Stimulated activated CD8-positive, alpha-beta memory T cell treated with anti-CD3 and anti-CD28 coated beads, Interleukin-15, amount 100 ng/mL, for 48 hours (primary cell): Measurements from ENCODE around the gene BRIP1.
"Not testable (repeated sequence)": the region's sequence is repeated elsewhere in the genome, so short reads cannot be mapped to it uniquely, and the experiment has no call there.

Experiments used
- DNase-seq, 2 donors: peaks; one replicate each; pipeline ENCODE4 v3.0.0-alpha.2; 2020; ENCODE audit warnings: low read depth in 2 of 2

The BRIP1 gene

GRCh38 chr17:61862975-61863800 is at the start of gene BRIP1:
TSS of gene BRIP1 (minus strand) at chr17:61863528. CDS start at chr17:61861539, 1,989 bp downstream.
- peak; percentile 84 to 86 for DNase-seq

GRCh38 chr17:61908292-61909037 is 45.1 kb upstream of the BRIP1 start:
- no peak for DNase-seq

GRCh38 chr17:61907361-61907760 is 44.0 kb upstream of the BRIP1 start:
- DNase-seq = no peak

GRCh38 chr17:61904094-61904710 is 40.9 kb upstream of the BRIP1 start:
- no peak for DNase-seq

- DNase-seq = no peak
These were observed 39.9 kb upstream of the BRIP1 start for GRCh38 chr17:61903251-61903650.

- no peak for DNase-seq
These were observed 34.3 kb upstream of the BRIP1 start for GRCh38 chr17:61897548-61898180.

GRCh38 chr17:61895391-61895790 is 32.1 kb upstream of the BRIP1 start:
- no peak for DNase-seq

- not testable (repeated sequence) for DNase-seq
These were observed 31.0 kb upstream of the BRIP1 start for GRCh38 chr17:61894310-61894709.

- not testable (repeated sequence) for DNase-seq
These were observed 24.4 kb upstream of the BRIP1 start for GRCh38 chr17:61887733-61888132.

GRCh38 chr17:61885865-61886264 is 22.5 kb upstream of the BRIP1 start:
- DNase-seq = not testable (repeated sequence)

- DNase-seq = no peak
These were observed 21.5 kb upstream of the BRIP1 start for GRCh38 chr17:61884864-61885263.

GRCh38 chr17:61880589-61881102 is 17.3 kb upstream of the BRIP1 start:
- DNase-seq = no peak

GRCh38 chr17:61878984-61879612 is 15.8 kb upstream of the BRIP1 start:
- no peak for DNase-seq

- DNase-seq = no peak
These were observed 15.2 kb upstream of the BRIP1 start for GRCh38 chr17:61878520-61878919.

- DNase-seq = no peak
These were observed 14.5 kb upstream of the BRIP1 start for GRCh38 chr17:61877837-61878236.

GRCh38 chr17:61875804-61876203 is 12.5 kb upstream of the BRIP1 start:
- DNase-seq = no peak

GRCh38 chr17:61875285-61875684 is 12.0 kb upstream of the BRIP1 start:
- no peak for DNase-seq

GRCh38 chr17:61874075-61874474 is 10.7 kb upstream of the BRIP1 start:
- no peak for DNase-seq

GRCh38 chr17:61872099-61872498 is 8.8 kb upstream of the BRIP1 start:
- DNase-seq = no peak

GRCh38 chr17:61869138-61869537 is 5.8 kb upstream of the BRIP1 start:
- DNase-seq = no peak

GRCh38 chr17:61868074-61868473 is 4.7 kb upstream of the BRIP1 start:
- DNase-seq = no peak
